COLO668 (cell line): Measurements from ENCODE around the gene CLK4.

ENCODE experiments used
- DNase-seq: peaks from one replicate; lab custom pipeline; 2025; ENCODE audit not compliant: unreplicated experiment; lab: John Stamatoyannopoulos, UW

CLK4 gene

DNA sequence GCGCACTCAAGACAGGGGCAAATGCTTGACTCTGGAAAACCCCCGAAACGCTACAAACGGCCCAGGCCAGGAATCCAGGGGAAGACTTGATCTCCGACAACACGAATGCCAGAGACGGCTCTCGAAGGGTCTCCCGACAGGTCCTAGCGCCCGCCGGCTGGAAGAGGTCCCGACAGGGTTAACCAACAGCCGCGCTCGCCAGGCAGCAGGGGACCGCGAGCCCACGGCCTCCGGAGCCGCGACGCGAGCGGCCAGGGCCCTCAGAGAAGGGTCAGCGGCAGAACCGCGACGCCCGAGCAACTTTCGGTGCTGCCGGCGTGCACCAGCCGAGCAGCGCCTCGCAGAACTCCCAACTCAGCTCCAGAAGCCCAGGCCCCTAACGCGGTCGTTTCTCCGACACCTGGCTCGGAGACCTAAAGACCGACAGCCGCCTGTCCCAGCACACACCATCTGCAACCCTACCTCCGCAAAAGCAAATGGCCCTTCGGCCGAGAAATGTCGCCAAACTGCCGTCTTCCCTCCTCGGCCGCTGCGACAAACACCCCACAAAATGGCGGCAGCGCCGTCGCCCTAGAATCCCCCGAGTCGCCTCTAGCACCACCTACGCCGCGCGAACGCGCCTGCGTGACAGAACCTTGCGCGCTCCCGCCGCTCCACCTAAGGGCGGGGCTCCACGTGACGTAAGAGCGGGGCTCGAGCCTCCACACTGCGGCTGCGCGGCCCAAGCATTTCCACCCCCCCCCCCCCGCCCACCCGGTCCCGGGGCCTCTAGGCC lies at the start of gene CLK4:
TSS of gene CLK4 (minus strand) at position 567 of the 775 bp plus-strand sequence. CDS start 3,634 bp downstream, outside the sequence.
- DNase-seq, result peak; percentile 94

GRCh38 chr5:178675922-178676321 lies 49.1 kb upstream of the CLK4 start:
- DNase-seq, result no peak

- DNase-seq, result no peak
These were observed 47.5 kb upstream of the CLK4 start for GRCh38 chr5:178674334-178674733.

DNA sequence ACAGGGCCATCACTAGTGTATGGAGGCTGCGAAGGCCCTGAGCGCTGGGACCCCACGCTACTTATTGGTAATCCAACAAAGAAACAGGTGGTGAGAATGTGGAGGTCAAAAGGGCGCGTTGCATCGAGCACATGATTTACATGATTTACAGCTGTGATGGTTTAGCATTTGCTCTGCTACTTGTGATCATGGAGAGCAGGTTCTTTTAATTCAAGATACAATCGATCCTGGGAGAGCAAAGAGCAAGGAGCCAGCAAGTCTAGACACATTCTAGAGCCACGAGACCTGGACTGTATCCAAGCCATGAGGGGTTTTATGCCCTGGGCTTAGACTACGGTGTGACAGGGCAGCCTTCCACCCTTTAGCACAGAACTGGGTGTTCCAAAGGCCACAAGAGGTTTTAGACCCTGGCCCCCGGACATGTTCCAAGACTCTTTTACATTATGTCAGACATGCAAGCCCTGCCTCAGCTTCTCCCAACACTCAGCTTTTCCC lies 47.0 kb upstream of the CLK4 start:
- no peak for DNase-seq

DNA sequence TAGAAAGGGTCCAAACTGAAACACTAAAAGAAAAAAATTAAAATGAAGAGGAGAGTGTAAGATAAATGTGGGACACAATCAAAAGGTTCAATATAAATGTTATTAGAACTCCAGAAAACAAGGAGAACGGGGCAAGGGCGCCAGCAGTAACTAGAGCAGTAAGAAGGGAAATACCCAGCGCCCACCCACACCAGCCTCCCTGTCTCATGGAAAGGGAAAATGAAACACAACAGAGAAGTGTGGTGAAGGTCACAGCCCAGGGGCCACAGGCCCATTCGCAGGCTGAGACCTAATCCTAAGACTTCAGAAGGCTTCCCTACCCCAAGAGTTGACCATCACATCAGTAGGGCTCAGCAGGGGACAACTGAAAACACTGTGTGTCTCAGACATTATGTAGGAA lies 45.8 kb upstream of the CLK4 start:
- DNase-seq, result no peak

DNA sequence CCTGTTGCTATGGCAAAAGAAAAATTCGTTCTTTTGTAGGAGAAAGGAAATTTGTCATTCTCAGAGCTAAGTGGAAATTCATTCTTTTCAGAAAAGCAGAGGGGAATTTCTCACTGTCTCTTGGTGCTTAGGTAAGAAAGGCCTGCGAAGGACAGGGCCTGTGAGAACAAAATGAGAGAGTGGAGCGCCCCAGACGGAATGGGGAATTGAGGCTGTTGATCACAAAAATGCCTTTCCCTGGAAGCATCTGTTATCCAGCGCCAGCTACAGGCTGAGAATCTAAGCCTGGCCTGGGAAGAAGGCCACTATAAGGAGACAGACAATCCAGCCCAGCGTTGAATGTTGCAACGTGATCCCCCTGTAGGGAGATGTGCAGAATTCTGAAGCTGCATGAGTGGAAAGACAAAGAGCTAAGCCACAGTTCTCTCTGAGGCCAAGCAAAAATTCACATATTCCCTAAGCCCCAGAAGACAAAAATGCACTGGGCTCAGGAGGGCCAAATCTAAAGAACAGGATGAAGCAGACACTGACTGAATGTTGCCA lies 44.8 kb upstream of the CLK4 start:
- no peak for DNase-seq

- DNase-seq, result no peak
These were observed 43.6 kb upstream of the CLK4 start for GRCh38 chr5:178670351-178670885.

- no peak for DNase-seq
These were observed 41.7 kb upstream of the CLK4 start for GRCh38 chr5:178668579-178668978.

DNA sequence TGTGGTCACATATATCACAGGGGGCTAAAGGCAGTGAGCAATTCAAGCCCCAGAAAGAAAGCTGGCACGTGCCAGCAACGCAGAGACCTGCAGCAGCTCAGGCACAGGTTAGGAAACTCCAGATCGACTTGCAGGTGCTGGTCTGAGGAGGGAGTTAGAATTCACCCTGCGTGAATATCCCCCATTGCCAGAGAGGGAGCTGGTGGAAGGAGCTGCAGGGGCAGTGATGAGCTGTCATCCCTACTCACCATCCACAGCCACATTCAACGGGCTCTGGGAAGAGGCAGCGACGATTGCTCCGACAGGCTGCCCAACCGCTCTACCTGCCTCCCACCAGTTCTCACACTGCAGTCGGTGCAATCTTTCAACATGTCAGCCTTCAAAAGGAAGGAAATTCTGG lies 40.8 kb upstream of the CLK4 start:
- DNase-seq, result no peak

DNA sequence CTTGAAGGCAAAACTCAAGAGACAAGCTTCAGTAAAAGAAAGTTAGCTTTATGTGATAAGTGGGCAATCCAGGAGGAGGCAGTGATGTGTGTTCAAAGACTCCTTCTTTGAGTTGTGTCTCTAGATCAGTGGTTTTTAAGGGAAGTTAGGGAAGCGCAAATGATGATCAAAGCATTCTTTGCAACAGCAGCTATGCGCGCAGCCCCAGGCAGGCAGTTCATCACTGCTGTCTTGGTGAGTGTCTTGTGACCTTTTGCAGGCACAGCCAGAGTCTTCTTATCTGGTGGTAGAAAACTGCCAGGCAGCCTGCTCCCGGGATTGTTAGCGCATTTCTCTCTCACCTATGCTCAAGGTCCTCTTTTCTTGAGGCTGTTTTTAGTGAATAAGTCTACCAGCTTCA lies 40.3 kb upstream of the CLK4 start:
- no peak for DNase-seq

DNA sequence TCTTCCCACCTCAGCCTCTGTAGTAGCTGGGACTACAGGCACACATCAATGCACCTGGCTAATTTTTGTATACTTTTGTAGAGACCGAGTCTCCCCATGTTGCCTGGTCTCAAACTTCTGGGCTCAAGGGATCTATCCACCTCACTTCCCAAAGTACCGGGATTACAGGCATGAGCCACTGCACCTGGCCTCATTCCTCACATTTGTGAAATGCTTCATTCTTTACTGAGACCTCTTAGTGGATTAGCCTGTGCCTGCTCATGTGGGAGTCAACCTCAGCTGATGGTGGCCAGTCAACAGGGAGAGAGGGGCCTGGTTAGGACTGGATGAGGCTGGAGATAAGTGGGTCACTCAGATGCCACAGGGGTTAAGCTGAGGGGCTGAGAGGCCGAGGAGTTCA lies 37.3 kb upstream of the CLK4 start:
- DNase-seq, result no peak

DNA sequence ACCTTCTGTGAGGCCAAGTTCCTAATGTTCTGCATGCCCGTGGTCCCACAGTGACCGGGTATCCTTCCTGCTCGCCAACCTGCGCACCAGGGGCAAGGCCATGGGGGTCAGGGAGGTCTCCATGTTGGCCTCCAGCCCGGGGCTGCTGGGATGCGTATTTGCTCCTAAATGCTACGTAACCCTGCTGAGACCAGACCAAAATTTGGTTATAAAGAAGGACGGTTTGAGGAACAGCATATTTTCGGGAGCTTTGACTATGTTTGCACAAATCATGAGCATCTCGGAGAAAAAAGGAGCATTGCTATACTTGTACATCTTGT lies 35.7 kb upstream of the CLK4 start:
- no peak for DNase-seq

DNA sequence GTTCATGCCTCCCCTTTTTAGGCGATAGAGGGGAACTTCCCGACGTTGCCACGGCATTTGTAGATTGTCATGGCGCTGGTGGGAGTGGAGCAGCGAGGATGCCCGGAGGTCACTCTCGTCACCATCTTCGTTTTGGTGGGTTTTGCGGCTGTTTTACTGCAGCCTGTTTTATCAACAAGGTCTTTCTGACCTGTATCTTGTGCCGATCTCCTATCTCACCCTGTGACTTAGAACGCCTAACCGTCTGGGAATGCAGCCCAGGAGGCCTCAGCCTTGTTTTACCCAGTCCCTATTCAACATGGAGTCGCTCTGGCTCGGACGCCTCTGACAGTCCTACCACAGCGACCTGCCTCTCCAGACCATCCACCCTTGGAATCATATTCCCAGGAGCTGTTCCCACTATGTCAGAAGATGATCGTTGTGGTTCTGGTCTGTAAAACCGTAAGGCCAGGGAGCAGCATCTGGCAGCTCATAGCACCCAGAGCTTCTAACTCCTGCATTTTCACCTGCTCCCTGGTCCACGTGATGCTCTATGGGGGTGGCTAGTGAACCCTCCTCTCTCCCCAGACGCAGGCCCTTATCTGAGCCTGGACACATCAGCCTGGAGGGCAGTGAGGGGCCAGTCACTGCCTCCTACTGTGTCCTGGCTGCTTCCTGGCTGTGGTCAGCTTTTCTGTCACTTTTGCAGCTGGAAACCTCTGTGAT lies 35.1 kb upstream of the CLK4 start:
- DNase-seq, result no peak

- no peak for DNase-seq
These were observed 24.4 kb upstream of the CLK4 start for GRCh38 chr5:178651046-178651810.

GRCh38 chr5:178650214-178650613 lies 23.4 kb upstream of the CLK4 start:
- no peak for DNase-seq

GRCh38 chr5:178649580-178649979 lies 22.7 kb upstream of the CLK4 start:
- no peak for DNase-seq

GRCh38 chr5:178644826-178645545 lies 18.1 kb upstream of the CLK4 start:
- DNase-seq, result no peak

GRCh38 chr5:178642351-178642909 lies 15.6 kb upstream of the CLK4 start:
- peak; percentile 9 for DNase-seq

DNA sequence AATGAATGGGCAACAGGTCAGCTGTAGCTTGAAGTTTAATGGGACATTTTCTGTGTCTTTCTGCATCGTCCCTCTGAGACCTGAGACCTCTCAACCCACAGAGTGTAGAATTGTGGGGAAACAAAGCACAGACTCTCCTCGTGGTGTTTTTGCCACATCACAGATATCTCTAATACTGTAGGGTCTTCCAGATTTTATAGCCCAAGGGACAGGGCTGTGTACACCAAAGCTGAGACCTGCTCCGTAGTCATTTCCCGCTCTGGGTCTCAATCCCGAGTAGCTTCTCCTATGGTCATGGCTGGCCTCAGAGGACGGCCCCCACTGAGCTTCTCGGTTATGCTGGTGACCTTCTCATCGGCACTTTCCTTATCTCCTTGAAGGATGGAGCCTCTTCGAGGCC lies 14.9 kb upstream of the CLK4 start:
- DNase-seq, result no peak

GRCh38 chr5:178640331-178641045 lies 13.6 kb upstream of the CLK4 start:
- no peak for DNase-seq
